ENCODE results near the gene MEGF11. TPM values are rescaled to one million over a fixed set of nuclear protein-coding genes. Genes with fewer than 3 reads are reported as not detected.

The MEGF11 gene
- total RNA-seq, 1 donor: under 0.01 TPM

GRCh38 chr15:65985387-65985786 lies 268.2 kb downstream of the MEGF11 start:
- H3K4me3 ChIP-seq (ENCODE audit: low read depth, low read length): no peak overlapping the region
- DNase-seq (ENCODE audit: low read depth): no peak
- no peak for TF ChIP-seq CTCF (IDR thresholded peaks at IDR 0.05; ENCODE audit: insufficient read depth, low read depth, low read length)

DNA sequence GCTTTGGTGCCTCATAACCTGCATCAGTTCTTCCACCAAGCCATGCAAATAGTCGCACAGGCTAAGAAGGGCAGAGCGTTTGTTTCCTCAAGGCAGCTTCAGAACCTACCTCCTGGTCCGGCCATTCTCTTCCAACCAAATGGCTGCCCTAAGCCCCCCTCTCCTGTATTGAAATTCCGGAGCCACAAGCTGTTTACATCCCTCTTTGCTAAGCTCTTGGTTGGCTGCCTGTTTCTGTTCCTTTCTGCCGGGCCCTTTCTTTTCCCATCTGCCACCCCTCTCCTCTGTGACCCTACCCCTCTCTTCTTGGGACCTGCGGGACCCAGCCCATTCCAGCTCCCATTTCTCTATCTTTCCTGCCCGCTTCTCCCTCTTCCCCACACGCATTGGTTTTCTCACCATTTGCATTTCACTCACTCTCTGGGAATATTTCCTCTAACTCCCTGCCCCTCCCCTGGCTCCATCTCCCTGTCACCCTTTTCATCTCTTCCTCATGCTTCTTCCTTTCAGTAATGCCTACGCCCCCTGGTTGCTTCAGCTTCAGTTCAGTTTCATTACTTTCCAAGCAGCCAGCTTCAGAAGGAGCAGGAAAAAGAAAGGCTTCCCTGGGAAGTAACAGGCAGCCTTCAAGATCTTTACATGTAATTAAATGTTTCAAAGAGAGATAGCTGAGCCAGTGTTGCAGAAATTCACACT lies 270.8 kb downstream of the MEGF11 start:
- DNase-seq (ENCODE audit: low read depth): no peak
- H3K4me3 ChIP-seq (ENCODE audit: low read depth, low read length): no peak overlapping the region
- TF ChIP-seq CTCF (IDR thresholded peaks at IDR 0.05; ENCODE audit: insufficient read depth, low read depth, low read length): no peak

- no peak for TF ChIP-seq CTCF (IDR thresholded peaks at IDR 0.05; ENCODE audit: insufficient read depth, low read depth, low read length)
- no peak overlapping the region for H3K4me3 ChIP-seq (ENCODE audit: low read depth, low read length)
- DNase-seq (ENCODE audit: low read depth): no peak
These were observed 271.5 kb downstream of the MEGF11 start for GRCh38 chr15:65981837-65982626.

- peak; percentile 75 for DNase-seq (ENCODE audit: low read depth)
- H3K4me3 ChIP-seq (ENCODE audit: low read depth, low read length): no peak overlapping the region
- TF ChIP-seq CTCF (IDR thresholded peaks at IDR 0.05; ENCODE audit: insufficient read depth, low read depth, low read length): peak; percentile 88
These were observed 272.6 kb downstream of the MEGF11 start for GRCh38 chr15:65980824-65981456.

DNA sequence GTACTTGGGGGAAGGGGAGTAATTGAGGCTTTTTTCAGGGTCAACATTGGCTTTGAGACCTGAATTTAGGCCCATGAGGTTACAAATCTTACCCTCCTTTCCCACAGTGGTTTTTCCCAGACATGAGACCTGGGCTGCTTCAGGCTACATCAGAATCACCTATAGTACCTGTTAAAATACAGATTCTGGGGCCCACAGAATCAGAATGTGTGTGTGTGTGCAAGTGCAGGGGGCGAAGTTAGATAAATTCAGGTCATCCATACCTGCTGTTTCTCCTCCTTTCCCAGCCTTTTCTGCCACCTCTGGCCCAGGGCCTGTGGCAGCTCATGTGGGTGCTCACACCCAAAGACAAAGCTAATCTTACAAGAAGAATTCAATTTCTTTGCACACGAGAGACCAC lies 273.7 kb downstream of the MEGF11 start:
- no peak for DNase-seq (ENCODE audit: low read depth)
- no peak for TF ChIP-seq CTCF (IDR thresholded peaks at IDR 0.05; ENCODE audit: insufficient read depth, low read depth, low read length)
- H3K4me3 ChIP-seq (ENCODE audit: low read depth, low read length): no peak overlapping the region

DNA sequence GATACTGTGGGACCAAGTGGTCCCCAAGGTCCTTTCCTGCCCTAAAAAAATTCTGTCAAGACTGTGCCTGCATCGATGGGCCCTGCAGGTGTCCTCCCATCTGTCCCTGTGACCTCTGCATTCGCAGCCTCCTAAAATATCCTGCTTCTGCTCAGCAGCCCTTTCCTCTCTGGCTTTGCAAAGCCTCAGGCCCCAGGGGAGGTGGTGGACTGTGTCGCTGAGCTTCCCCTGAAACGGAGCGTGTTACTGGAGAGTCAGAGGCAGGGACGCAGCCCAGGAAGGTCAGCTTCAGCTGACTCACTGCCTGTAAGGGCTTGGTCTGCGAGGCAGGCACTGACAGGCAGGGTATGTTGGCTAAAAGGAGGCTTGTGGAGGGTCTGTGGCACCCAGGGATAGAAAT lies 274.2 kb downstream of the MEGF11 start:
- DNase-seq (ENCODE audit: low read depth): no peak
- no peak overlapping the region for H3K4me3 ChIP-seq (ENCODE audit: low read depth, low read length)
- TF ChIP-seq CTCF (IDR thresholded peaks at IDR 0.05; ENCODE audit: insufficient read depth, low read depth, low read length): no peak

Measured in fibroblast of villous mesenchyme (primary cell).